Metanephros (tissue), 1 donor: ENCODE data around the gene CUL3. TPM values are rescaled to one million over a fixed set of nuclear protein-coding genes. Genes with fewer than 3 reads are reported as not detected.

ENCODE experiments used
- total RNA-seq: library from RNA; depleted of rRNA; stranded (reverse); fragments of >200 nt; gene quantifications from one replicate; pipeline ENCODE4 v1.2.3, GENCODE V29; 2014

Gene CUL3
- total RNA-seq, result 55.5 TPM

DNA sequence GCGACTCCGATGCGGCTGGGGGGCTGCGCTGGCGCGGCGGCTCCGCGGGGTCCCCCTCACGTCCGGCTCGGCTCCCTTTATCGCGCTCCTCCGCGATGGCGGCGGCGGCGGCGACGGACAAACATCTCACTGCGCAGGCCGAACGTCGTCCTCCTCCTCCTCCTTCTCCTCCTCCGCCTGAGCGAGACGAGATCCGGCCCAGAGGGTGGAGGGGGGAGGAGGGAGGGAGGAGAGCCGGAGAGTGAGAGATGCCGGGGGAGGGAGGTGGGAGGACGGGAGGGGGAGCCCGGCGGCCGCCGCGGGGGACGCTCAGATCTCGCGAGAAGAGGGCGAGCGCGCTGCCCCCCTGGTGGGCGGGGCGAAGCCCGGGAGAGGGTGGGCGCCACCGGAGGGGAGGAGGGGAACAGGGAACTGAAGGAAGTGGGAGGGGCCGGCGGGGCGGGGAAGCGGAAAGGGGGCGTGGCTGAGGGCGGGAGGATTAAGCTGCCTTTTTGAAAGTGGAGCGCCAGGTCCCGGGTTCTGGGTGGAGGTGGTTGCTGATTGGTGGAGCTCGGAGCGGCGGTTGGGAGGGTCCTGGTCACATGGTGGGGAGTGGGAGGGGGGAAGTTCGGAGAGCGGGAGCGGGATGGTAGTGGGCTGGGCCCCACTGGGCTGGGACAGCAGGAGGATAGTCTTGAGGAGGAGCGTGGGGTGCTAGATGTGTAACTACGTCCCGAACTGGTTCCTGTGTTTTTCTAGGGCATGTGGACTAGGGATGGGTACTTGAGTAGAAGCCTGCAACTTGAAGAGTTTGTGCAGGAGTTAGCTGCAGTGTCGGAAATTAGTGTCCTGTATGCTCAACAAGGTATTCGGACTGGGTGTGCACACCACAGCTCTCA lies at the start of gene CUL3:
Gene CUL3, minus strand, starts transcription at position 153 of the 878 bp plus-strand sequence. CDS start 354 bp downstream, outside the sequence.

Other genes starting within 250 kb of the CUL3 start
- gene FAM124B, start 183.3 kb downstream of the CUL3 start, total RNA-seq, result 6.4 TPM
- not detected for gene CCDC195, start 131.0 kb upstream of the CUL3 start, total RNA-seq